PFSK-1 (cell line): Measurements from ENCODE around the gene ST3GAL6.

ENCODE experiments used
- FOXP2 ChIP-seq: optimal IDR thresholded peaks from 2 replicates; pipeline ENCODE3; 2011; ENCODE audit warnings: borderline replicate concordance, control low read depth, inconsistent platforms; ENCODE audit not compliant: insufficient read depth; ENCODE audit errors: extremely low read length, extremely low read depth
- POLR2AphosphoS5 ChIP-seq: IDR thresholded peaks from 2 replicates; pipeline ENCODE4 v1.6.1; 2012; ENCODE audit warnings: low read depth, mild to moderate bottlenecking, control low read depth, low read length, moderate library complexity
- SIN3A ChIP-seq: IDR thresholded peaks from 2 replicates; pipeline ENCODE4 v1.6.1; 2012; ENCODE audit warnings: mild to moderate bottlenecking, low read length, moderate library complexity, borderline replicate concordance; ENCODE audit not compliant: insufficient read depth
- TAF1 ChIP-seq: IDR thresholded peaks from 2 replicates; pipeline ENCODE4 v1.6.1; 2012; ENCODE audit warnings: low read length, control low read depth, borderline replicate concordance; ENCODE audit not compliant: insufficient read depth
- TF ChIP-seq, protein P1 (sequence below), 2 experiments: IDR thresholded peaks; 2 replicates each; pipeline versions ENCODE4 v1.6.1 to v1.8.0; 2011 to 2012; ENCODE audit warnings: low read depth in 2 of 2, low read length in 2 of 2, control low read depth in 1 of 2, inconsistent platforms in 1 of 2, mild to moderate bottlenecking in 1 of 2, moderate library complexity in 1 of 2; ENCODE audit not compliant: insufficient read depth in 1 of 2

ST3GAL6 gene

DNA sequence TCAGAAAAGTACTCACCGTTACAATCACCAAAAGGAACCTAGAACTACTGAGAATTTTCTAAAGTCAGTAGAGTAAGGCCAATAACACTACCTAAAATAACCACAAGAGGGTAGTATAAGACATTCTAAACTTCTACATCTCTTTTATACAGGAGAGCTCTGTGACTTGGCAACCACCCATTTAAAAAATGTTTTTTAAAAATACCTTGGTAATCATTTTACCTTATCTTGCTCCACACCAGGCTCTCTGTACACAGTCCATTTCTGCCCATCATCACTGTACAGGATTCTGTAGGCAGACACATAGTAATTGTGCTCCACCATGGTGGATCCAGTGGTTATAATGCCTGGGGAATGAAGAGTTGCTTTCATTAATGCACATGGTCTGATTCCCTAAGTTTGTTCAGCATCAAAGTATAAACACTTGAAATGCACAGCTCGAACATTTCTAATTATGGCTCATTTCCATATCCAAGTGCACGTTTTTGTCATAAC is 54.5 kb downstream of the ST3GAL6 start:
- TF ChIP-seq TAF1 (no peak), SIN3A (no peak), POLR2AphosphoS5 (no peak), FOXP2 (no peak)
- TF ChIP-seq, protein P1, sequence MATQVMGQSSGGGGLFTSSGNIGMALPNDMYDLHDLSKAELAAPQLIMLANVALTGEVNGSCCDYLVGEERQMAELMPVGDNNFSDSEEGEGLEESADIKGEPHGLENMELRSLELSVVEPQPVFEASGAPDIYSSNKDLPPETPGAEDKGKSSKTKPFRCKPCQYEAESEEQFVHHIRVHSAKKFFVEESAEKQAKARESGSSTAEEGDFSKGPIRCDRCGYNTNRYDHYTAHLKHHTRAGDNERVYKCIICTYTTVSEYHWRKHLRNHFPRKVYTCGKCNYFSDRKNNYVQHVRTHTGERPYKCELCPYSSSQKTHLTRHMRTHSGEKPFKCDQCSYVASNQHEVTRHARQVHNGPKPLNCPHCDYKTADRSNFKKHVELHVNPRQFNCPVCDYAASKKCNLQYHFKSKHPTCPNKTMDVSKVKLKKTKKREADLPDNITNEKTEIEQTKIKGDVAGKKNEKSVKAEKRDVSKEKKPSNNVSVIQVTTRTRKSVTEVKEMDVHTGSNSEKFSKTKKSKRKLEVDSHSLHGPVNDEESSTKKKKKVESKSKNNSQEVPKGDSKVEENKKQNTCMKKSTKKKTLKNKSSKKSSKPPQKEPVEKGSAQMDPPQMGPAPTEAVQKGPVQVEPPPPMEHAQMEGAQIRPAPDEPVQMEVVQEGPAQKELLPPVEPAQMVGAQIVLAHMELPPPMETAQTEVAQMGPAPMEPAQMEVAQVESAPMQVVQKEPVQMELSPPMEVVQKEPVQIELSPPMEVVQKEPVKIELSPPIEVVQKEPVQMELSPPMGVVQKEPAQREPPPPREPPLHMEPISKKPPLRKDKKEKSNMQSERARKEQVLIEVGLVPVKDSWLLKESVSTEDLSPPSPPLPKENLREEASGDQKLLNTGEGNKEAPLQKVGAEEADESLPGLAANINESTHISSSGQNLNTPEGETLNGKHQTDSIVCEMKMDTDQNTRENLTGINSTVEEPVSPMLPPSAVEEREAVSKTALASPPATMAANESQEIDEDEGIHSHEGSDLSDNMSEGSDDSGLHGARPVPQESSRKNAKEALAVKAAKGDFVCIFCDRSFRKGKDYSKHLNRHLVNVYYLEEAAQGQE (IDR thresholded peaks at IDR 0.05; ENCODE audit: insufficient read depth in 1 of 2, low read depth in 2 of 2, low read length in 2 of 2) = no peak

DNA sequence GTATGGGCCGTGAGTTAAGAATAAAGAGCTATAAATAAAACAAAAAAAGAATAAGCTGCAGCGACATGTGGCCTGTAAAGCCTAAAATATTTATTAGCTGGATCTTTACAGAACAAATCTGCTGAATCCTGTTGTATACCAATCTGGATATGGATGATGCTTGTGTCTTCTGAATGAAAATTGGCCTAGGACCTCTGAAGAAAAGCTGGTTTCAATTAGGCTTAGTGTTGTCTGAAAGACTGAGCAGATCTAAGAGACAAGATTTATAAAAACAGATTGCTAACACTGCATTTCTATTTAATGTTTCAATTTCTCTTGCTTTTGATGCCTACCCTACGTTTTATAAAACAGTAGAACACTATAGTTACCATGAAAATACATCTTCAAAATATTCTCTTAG is 57.9 kb downstream of the ST3GAL6 start:
- TF ChIP-seq FOXP2 = no peak
- TF ChIP-seq SIN3A = no peak
- TF ChIP-seq, protein P1 (IDR thresholded peaks at IDR 0.05; ENCODE audit: insufficient read depth in 1 of 2, low read depth in 2 of 2, low read length in 2 of 2) = no peak

DNA sequence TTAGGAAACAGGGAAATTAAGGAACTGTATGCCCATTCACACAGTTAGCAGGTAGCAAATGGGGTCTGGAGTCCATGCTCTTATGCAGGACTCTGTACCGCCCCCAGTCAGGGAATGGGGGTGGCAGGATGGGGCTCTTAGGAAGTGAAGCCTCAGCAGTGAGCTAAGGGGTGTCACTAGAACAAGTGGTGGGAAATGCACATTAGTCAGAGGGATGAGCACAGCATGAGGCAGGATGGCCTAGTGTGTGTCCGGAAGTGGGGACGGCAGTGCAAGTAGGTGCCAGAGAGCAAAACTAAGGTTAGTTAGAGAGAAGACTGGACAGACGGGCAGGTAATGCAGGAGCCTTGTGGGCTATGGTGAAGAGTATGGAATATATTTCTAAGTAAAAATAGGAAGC is 60.7 kb downstream of the ST3GAL6 start:
- TF ChIP-seq TAF1 (no peak), FOXP2 (no peak), POLR2AphosphoS5 (no peak), SIN3A (no peak)
- TF ChIP-seq, protein P1 (IDR thresholded peaks at IDR 0.05; ENCODE audit: insufficient read depth in 1 of 2, low read depth in 2 of 2, low read length in 2 of 2) = no peak

DNA sequence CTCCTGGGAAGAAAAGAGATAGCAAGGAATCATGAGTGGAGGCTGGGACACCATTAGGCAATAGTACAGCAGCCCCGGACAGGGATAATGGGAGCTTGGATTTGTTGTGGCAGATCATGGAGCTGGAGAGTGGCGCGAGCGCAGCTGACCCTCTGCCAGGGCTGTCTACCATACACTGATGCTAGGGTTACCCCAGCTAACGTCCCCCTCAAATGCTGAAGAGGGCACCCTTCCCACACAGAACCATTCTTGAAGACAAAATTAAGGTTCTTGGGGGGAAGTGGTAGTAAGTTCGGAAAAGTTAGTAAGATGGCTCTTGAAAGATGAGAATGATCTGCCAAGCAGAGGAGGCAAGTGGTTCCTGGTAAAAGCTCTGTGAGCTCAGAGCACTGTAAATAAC is 61.1 kb downstream of the ST3GAL6 start:
- TF ChIP-seq SIN3A = no peak
- no peak for TF ChIP-seq POLR2AphosphoS5
- TF ChIP-seq, protein P1 (IDR thresholded peaks at IDR 0.05; ENCODE audit: insufficient read depth in 1 of 2, low read depth in 2 of 2, low read length in 2 of 2) = no peak

DNA sequence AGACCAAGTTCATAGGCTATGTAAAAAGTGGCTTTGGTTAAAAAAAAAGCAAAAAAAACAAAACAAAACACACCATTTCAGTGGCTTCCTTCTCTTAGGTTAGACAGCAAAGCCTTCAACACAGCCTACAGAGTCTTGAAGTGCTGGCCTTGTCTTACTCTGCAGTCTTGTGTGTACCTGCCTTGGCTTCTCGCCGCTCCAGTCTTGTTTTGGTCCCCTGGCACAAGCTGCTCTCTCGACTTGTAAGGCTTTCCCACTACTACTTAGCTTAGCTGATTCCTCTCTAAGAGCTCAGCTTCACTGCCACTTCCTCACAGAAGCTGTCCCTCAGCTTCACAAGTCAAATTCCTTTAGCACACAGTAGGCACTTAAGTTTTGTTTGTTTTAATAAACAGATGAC is 63.0 kb downstream of the ST3GAL6 start:
- TF ChIP-seq POLR2AphosphoS5 (no peak), FOXP2 (no peak), TAF1 (no peak), SIN3A (no peak)
- TF ChIP-seq, protein P1 (IDR thresholded peaks at IDR 0.05; ENCODE audit: insufficient read depth in 1 of 2, low read depth in 2 of 2, low read length in 2 of 2) = no peak
